ENCODE measurements around the gene LILRA5. TPM values are rescaled to one million over a fixed set of nuclear protein-coding genes. Genes with fewer than 3 reads are reported as not detected.
"Not testable (repeated sequence)": the region's sequence is repeated elsewhere in the genome, so short reads cannot be mapped to it uniquely, and the experiment has no call there.

Gene LILRA5
- not detected for total RNA-seq

- H3K27ac Mint-ChIP-seq, result no peak within 1 kb of the TSS
- H3K27me3 Mint-ChIP-seq, result peaks cover 31% of the 10 kb centered on the region
- no peaks in the 10 kb centered on the region for H3K36me3 Mint-ChIP-seq
- no peak for DNase-seq
- no peak within 1 kb of the TSS for H3K4me3 Mint-ChIP-seq
- intact Hi-C loops (cut with micrococcal nuclease), result no loop called here
- ChIA-PET POLR2A (no interaction called here), CTCF (interaction anchor here (0.9 kb wide), 1 partner anchor 114 kb away, joined by 3 read pairs; no protein-coding TSS in a partner anchor)
- no peaks in the 10 kb centered on the region for H3K9me3 Mint-ChIP-seq
- no peaks in the 10 kb centered on the region for H3K4me1 Mint-ChIP-seq (ENCODE audit: low read depth)
Measured at GRCh38 chr19:54312436-54313377, at the start of gene LILRA5. Gene LILRA5, minus strand, starts transcription at chr19:54313166. Its CDS starts 147 bp downstream, at chr19:54313019.

GRCh38 chr19:54361680-54362422 lies 48.9 kb upstream of the LILRA5 start:
- Mint-ChIP-seq H3K27ac (peak overlapping the region; percentile 25), H3K4me3 (peak overlapping the region; percentile 56), H3K4me1 (ENCODE audit: low read depth) (peaks cover 54% of the 10 kb centered on the region)
- intact Hi-C loops (cut with micrococcal nuclease); DNase-seq; H3K36me3 Mint-ChIP-seq; H3K27me3 Mint-ChIP-seq; H3K9me3 Mint-ChIP-seq; POLR2A ChIA-PET: not testable (repeated sequence)
- CTCF ChIA-PET, result interaction anchor here (1.5 kb wide), 1 partner anchor 28 kb away, joined by 5 read pairs; no protein-coding TSS in a partner anchor

GRCh38 chr19:54359149-54359820 lies 46.3 kb upstream of the LILRA5 start:
- intact Hi-C loops (cut with micrococcal nuclease); H3K27ac Mint-ChIP-seq; H3K36me3 Mint-ChIP-seq: not testable (repeated sequence)

GRCh38 chr19:54357381-54357780 lies 44.4 kb upstream of the LILRA5 start:
- Mint-ChIP-seq H3K27me3 (no peaks in the 10 kb centered on the region), H3K36me3 (no peaks in the 10 kb centered on the region), H3K27ac (no peak overlapping the region), H3K4me1 (ENCODE audit: low read depth) (peaks cover 21% of the 10 kb centered on the region), H3K4me3 (no peak overlapping the region), H3K9me3 (no peaks in the 10 kb centered on the region)
- CTCF ChIA-PET, result interaction anchor here (1.1 to 3.3 kb wide), 2 partner anchors 31 to 34 kb away, joined by 5 to 29 read pairs; no protein-coding TSS in a partner anchor
- intact Hi-C loops (cut with micrococcal nuclease), result no loop called here
- DNase-seq, result no peak
- POLR2A ChIA-PET, result no interaction called here

More at GRCh38 chr19:54359149-54359820, 46.3 kb upstream of the LILRA5 start:
- CTCF ChIA-PET, result interaction anchor here (1.1 to 1.2 kb wide), 2 partner anchors 29 to 32 kb away, joined by 4 to 6 read pairs; no protein-coding TSS in a partner anchor
- peak; percentile 80 for DNase-seq
- H3K4me1 Mint-ChIP-seq (ENCODE audit: low read depth), result peaks cover 39% of the 10 kb centered on the region
- H3K9me3 Mint-ChIP-seq, H3K4me3 Mint-ChIP-seq, H3K27me3 Mint-ChIP-seq, POLR2A ChIA-PET: not testable (repeated sequence)

- Mint-ChIP-seq H3K9me3 (no peaks in the 10 kb centered on the region), H3K36me3 (no peaks in the 10 kb centered on the region), H3K4me1 (ENCODE audit: low read depth) (peaks cover 13% of the 10 kb centered on the region), H3K4me3 (no peak overlapping the region), H3K27me3 (no peaks in the 10 kb centered on the region), H3K27ac (no peak overlapping the region)
- ChIA-PET CTCF (interaction anchor here (0.5 to 3.3 kb wide), 3 partner anchors 32 to 69 kb away, joined by 4 to 29 read pairs (median 5); no protein-coding TSS in a partner anchor), POLR2A (no interaction called here)
- no peak for DNase-seq
- intact Hi-C loops (cut with micrococcal nuclease), result no loop called here
Measured at GRCh38 chr19:54356444-54357056, 43.6 kb upstream of the LILRA5 start.

GRCh38 chr19:54355675-54356074 lies 42.7 kb upstream of the LILRA5 start:
- H3K27me3 Mint-ChIP-seq, result no peaks in the 10 kb centered on the region
- H3K27ac Mint-ChIP-seq, result no peak overlapping the region
- POLR2A ChIA-PET, result no interaction called here
- peaks cover 4% of the 10 kb centered on the region for H3K4me1 Mint-ChIP-seq (ENCODE audit: low read depth)
- intact Hi-C loops (cut with micrococcal nuclease), result no loop called here
- H3K9me3 Mint-ChIP-seq, result no peaks in the 10 kb centered on the region
- no peak overlapping the region for H3K4me3 Mint-ChIP-seq
- CTCF ChIA-PET, result interaction anchor here (0.6 to 3.3 kb wide), 5 partner anchors 28 to 90 kb away, joined by 3 to 29 read pairs (median 10); no protein-coding TSS in a partner anchor
- H3K36me3 Mint-ChIP-seq, result no peaks in the 10 kb centered on the region
- no peak for DNase-seq

- intact Hi-C loops (cut with micrococcal nuclease), result loop anchor here (1.0 to 5.0 kb wide), 2 partner anchors 29 to 33 kb away; no protein-coding TSS in a partner anchor
- Mint-ChIP-seq H3K4me1 (ENCODE audit: low read depth) (no peaks in the 10 kb centered on the region), H3K27me3 (no peaks in the 10 kb centered on the region), H3K27ac (no peak overlapping the region), H3K9me3 (no peaks in the 10 kb centered on the region), H3K4me3 (no peak overlapping the region), H3K36me3 (no peaks in the 10 kb centered on the region)
- no peak for DNase-seq
- CTCF ChIA-PET, result interaction anchor here (0.8 to 3.3 kb wide), 6 partner anchors 25 to 89 kb away, joined by 3 to 29 read pairs (median 8); no protein-coding TSS in a partner anchor
- POLR2A ChIA-PET, result no interaction called here
Measured at GRCh38 chr19:54354761-54355160, 41.8 kb upstream of the LILRA5 start.

GRCh38 chr19:54352546-54352945 lies 39.6 kb upstream of the LILRA5 start:
- Mint-ChIP-seq H3K9me3 (no peaks in the 10 kb centered on the region), H3K27me3 (peaks cover 8% of the 10 kb centered on the region), H3K27ac (no peak overlapping the region), H3K4me3 (no peak overlapping the region), H3K4me1 (ENCODE audit: low read depth) (no peaks in the 10 kb centered on the region), H3K36me3 (no peaks in the 10 kb centered on the region)
- CTCF ChIA-PET, result interaction anchor here (1.3 kb wide), 1 partner anchor 27 kb away, joined by 3 read pairs; no protein-coding TSS in a partner anchor
- no peak for DNase-seq
- intact Hi-C loops (cut with micrococcal nuclease), result loop anchor here (5.0 kb wide), 1 partner anchor 35 kb away; no protein-coding TSS in a partner anchor
- POLR2A ChIA-PET, result no interaction called here

- H3K9me3 Mint-ChIP-seq, result no peaks in the 10 kb centered on the region
- no peak for DNase-seq
- ChIA-PET CTCF (no interaction called here), POLR2A (no interaction called here)
- H3K27me3 Mint-ChIP-seq, result peaks cover 8% of the 10 kb centered on the region
- no peak overlapping the region for H3K4me3 Mint-ChIP-seq
- H3K36me3 Mint-ChIP-seq, result no peaks in the 10 kb centered on the region
- intact Hi-C loops (cut with micrococcal nuclease), result loop anchor here (5.0 kb wide), 1 partner anchor 35 kb away; no protein-coding TSS in a partner anchor
- H3K27ac Mint-ChIP-seq, result no peak overlapping the region
- H3K4me1 Mint-ChIP-seq (ENCODE audit: low read depth), result no peaks in the 10 kb centered on the region
Measured at GRCh38 chr19:54352041-54352440, 39.1 kb upstream of the LILRA5 start.

GRCh38 chr19:54351474-54351873 lies 38.5 kb upstream of the LILRA5 start:
- Mint-ChIP-seq H3K9me3 (no peaks in the 10 kb centered on the region), H3K27ac (no peak overlapping the region), H3K4me1 (ENCODE audit: low read depth) (no peaks in the 10 kb centered on the region), H3K4me3 (no peak overlapping the region), H3K27me3 (peaks cover 13% of the 10 kb centered on the region), H3K36me3 (no peaks in the 10 kb centered on the region)
- CTCF ChIA-PET, result no interaction called here
- no peak for DNase-seq
- POLR2A ChIA-PET, result no interaction called here
- intact Hi-C loops (cut with micrococcal nuclease), result loop anchor here (5.0 kb wide), 1 partner anchor 36 kb away; no protein-coding TSS in a partner anchor

GRCh38 chr19:54345938-54346386 lies 33.0 kb upstream of the LILRA5 start:
- H3K27ac Mint-ChIP-seq, result no peak overlapping the region
- ChIA-PET POLR2A (no interaction called here), CTCF (interaction anchor here (1.6 kb wide), 1 partner anchor 44 kb away, joined by 4 read pairs; no protein-coding TSS in a partner anchor)
- H3K4me1 Mint-ChIP-seq (ENCODE audit: low read depth), result no peaks in the 10 kb centered on the region
- H3K4me3 Mint-ChIP-seq, result no peak overlapping the region
- H3K9me3 Mint-ChIP-seq, result no peaks in the 10 kb centered on the region
- no peak for DNase-seq
- H3K27me3 Mint-ChIP-seq, result peaks cover 18% of the 10 kb centered on the region
- intact Hi-C loops (cut with micrococcal nuclease), result no loop called here
- H3K36me3 Mint-ChIP-seq, result no peaks in the 10 kb centered on the region
